HG03045 (cell line): ENCODE data around the gene TOR2A.

Experiments used
- ATAC-seq: cut with Tn5 transposase; IDR thresholded peaks from one replicate; pipeline ENCODE4 v1.9.1; 2021; ENCODE audit warnings: mild to moderate bottlenecking, moderate library complexity; ENCODE audit not compliant: unreplicated experiment

TOR2A gene

DNA sequence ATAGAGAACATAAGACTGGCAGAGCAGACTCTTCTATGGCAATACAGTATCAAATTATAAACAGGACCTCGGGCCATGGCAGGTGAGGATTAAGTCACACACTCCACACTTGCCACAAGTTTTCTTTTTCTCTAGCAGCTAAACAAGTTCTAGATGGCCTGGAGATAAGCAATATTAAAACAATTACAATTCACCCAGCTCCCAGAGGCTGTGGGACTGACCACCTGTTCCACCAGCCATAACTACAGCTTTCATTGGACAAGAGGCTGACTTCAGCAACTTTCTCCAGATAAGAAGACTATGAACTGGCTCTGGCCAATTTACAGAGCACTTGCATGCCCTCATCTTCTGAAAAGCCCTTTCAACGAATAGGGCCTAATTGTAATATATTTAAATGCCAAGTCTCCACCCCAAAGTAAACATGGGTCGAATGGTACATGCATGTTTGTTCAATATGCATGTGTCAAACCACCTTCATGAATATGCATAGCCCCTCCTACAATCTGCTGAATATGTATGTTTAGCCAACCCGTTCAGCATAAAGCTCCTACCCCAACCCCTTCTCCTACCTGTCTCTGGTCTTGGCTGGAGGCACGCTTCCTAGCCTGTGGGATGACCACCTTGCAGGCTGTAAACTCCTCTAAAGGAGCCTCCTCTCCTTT lies 34.4 kb downstream of the TOR2A start:
- ATAC-seq = no peak

GRCh38 chr9:127700140-127700539 lies 35.0 kb downstream of the TOR2A start:
- no peak for ATAC-seq

GRCh38 chr9:127698985-127699670 lies 36.0 kb downstream of the TOR2A start:
- peak; percentile 82 for ATAC-seq

DNA sequence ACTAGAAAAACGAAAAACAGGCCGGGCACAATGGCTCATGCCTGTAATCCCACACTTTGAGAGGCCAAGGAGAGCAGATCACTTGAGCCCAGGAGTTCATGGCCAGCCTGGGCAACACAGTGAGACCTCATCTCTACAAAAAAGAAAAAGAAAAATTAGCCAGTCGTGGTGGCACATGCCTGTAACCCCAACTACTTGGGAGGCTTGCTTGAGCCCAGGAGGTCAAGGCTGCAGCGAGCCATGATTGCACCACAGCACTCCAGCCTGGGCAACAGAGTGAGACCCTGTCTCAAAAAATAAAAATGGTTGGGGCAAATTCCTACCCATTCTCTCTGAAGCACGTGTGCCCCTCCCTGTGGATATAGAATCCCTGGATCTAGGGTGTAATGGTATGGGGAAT lies 36.7 kb downstream of the TOR2A start:
- no peak for ATAC-seq

DNA sequence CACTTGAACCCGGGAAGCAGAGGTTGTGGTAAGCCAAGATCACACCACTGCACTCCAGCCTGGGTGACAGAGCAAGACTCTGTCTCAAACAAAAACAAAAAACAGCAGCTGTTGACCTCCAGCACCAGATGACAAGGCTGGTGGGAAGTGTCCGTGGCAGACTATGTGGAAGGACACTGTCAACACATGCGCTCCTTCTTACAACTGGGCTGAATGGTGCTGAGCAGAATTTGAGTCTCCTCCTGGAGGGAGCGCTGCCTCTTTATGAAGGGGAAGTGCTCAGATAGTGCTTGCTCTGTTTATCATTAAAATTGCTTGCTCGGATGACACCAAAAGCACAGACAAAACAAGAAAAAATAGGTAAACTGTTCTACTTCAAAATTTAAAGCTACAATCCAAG lies 37.5 kb downstream of the TOR2A start:
- no peak for ATAC-seq

DNA sequence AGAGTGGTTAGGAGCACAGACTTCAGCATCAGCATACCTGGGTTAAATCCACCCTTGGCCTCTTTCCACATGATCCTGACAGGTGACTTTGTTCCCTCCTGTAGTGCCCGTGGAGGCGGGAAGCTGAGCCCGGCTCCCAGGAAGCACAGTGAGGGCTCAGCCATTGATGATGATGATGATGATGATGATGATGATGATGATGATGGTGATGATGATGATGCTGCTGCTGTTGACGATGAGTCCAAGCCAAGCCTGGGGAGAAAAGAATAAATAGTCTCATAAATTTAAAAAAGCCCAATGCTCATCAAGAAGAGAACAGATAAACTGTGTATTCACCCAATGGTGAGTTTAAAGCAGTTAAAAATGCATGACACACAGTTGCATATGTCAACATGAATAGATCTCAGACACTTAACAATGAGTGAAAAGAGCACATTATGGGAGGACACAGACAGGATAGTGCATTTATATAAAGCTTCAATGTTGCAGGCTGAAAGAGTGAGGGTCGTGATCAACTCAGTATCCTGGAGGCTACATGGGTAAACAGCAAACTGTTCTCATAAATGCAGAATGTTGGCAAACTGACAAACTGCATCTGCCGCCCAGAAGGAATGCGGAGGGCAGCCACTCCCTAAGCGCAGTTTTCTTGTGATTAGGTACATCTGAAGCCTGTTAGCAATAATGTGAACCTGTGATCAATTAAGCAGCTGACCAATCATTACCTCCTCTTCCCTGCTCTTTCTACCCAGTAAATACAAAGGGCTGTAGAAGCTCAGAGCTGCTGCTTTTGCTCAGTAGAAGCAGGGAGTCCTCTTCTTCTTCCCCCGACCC lies 40.0 kb downstream of the TOR2A start:
- no peak for ATAC-seq

GRCh38 chr9:127693697-127694096 lies 41.4 kb downstream of the TOR2A start:
- ATAC-seq = no peak

DNA sequence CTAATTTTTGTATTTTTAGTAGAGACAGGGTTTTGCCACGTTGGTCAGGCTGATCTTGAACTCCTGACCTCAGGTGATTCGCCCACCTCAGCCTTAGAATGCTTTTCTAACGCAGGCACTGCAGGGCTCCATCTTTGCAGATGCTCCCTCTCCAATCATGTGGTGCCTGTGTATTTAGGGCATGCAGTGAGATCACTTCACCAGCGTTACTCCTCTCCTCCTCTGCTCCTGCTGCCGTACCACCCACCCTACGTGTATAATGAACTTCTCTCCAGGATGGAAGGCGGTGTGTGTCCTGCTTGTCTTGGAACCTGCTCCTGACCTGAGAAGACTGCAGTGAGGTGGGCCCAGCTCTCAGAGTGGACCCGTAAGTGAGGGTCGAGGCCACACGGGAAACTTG lies 42.0 kb downstream of the TOR2A start:
- ATAC-seq = no peak

GRCh38 chr9:127692071-127692470 lies 43.0 kb downstream of the TOR2A start:
- no peak for ATAC-seq

DNA sequence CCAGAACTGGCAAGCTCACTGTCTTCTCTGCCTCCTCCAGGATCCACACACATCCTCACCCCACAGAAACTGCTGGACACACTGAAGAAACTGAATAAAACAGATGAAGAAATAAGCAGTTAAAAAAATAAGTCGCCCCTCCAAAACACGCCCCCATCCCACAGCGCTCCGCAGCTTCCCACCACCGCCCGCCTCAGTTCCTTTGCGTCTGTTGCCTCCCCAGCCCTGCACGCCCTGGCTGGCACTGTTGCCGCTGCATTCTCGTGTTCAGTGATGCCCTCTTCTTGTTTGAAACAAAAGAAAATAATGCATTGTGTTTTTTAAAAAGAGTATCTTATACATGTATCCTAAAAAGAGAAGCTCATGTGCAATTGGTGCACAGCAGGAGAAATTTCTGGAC lies 44.4 kb downstream of the TOR2A start:
- no peak for ATAC-seq

- ATAC-seq = no peak
These were observed 45.6 kb downstream of the TOR2A start for GRCh38 chr9:127689329-127690000.

- no peak for ATAC-seq
These were observed 48.4 kb downstream of the TOR2A start for GRCh38 chr9:127686461-127687393.

- ATAC-seq = no peak
These were observed 50.5 kb downstream of the TOR2A start for GRCh38 chr9:127684576-127684975.

GRCh38 chr9:127683723-127684122 lies 51.4 kb downstream of the TOR2A start:
- no peak for ATAC-seq

- no peak for ATAC-seq
These were observed 52.5 kb downstream of the TOR2A start for GRCh38 chr9:127682351-127683136.
